HuH-7 (cell line): ENCODE results near the gene EIF3C.
"Not testable (repeated sequence)": the region's sequence is repeated elsewhere in the genome, so short reads cannot be mapped to it uniquely, and the experiment has no call there.

Source experiments
- DNase-seq: peaks from one replicate; pipeline ENCODE4 v3.0.0; 2011; ENCODE audit warnings: low spot score

The EIF3C gene

GRCh38 chr16:28750469-28751067 is 39.3 kb downstream of the EIF3C start:
- not testable (repeated sequence) for DNase-seq

GRCh38 chr16:28751487-28751886 is 40.2 kb downstream of the EIF3C start, which contains the start of gene NPIPB9:
NPIPB9 (plus strand) TSS chr16:28751787.
- DNase-seq = not testable (repeated sequence)

- not testable (repeated sequence) for DNase-seq
These were observed 70.4 kb downstream of the EIF3C start for GRCh38 chr16:28781697-28782096.

GRCh38 chr16:28782357-28782756 is 71.1 kb downstream of the EIF3C start:
- DNase-seq = not testable (repeated sequence)
